SK-N-SH treated with all-trans-retinoic acid at 6 μM for 48 hours (cell line): ENCODE results near the gene PTPRO.

Experiments used
- ATAC-seq: fragments of 200-7000 bp; cut with Tn5 transposase; 3 replicates; pipeline ENCODE4 v1.9.1; 2020; ENCODE audit warnings: mild to moderate bottlenecking, moderate library complexity
- ARNTL ChIP-seq: fragments of 450-650 bp; formaldehyde crosslinking; IDR thresholded peaks from 2 replicates; pipeline ENCODE4 v1.5.0; 2020; ENCODE audit warnings: low read depth, mild to moderate bottlenecking, moderate library complexity, borderline replicate concordance
- BACH2 ChIP-seq: fragments of 250-450 bp; sonication (Bioruptor Pico); IDR thresholded peaks from 2 replicates; pipeline ENCODE4 v1.9.0; 2021; ENCODE audit warnings: mild to moderate bottlenecking, borderline replicate concordance
- CSDC2 ChIP-seq: fragments of 250-450 bp; sonication (Bioruptor Pico); IDR thresholded peaks from 2 replicates; pipeline ENCODE4 v1.5.0; 2020; ENCODE audit warnings: mild to moderate bottlenecking, moderate library complexity
- ESRRG ChIP-seq: fragments of 250-450 bp; sonication (Bioruptor Pico); IDR thresholded peaks from 2 replicates; pipeline ENCODE4 v1.6.1; 2021; ENCODE audit warnings: mild to moderate bottlenecking
- GLIS3 ChIP-seq: fragments of 250-450 bp; sonication (Bioruptor Pico); IDR thresholded peaks from 2 replicates; pipeline ENCODE4 v1.5.0; 2020; ENCODE audit warnings: mild to moderate bottlenecking, moderate library complexity
- ISL1 ChIP-seq: fragments of 250-450 bp; sonication (Bioruptor Pico); IDR thresholded peaks from 2 replicates; pipeline ENCODE4 v2.1.2; 2022; ENCODE audit warnings: mild to moderate bottlenecking, moderate library complexity
- OSR1 ChIP-seq: fragments of 250-450 bp; sonication (Bioruptor Pico); IDR thresholded peaks from 2 replicates; pipeline ENCODE4 v1.8.0; 2022; ENCODE audit warnings: moderate library complexity, mild to moderate bottlenecking, inconsistent platforms
- PPARA ChIP-seq: fragments of 250-450 bp; sonication (Bioruptor Pico); IDR thresholded peaks from 2 replicates; pipeline ENCODE4 v1.5.0; 2020; ENCODE audit warnings: mild to moderate bottlenecking, borderline replicate concordance
- RARB ChIP-seq: fragments of 250-450 bp; sonication (Bioruptor Pico); IDR thresholded peaks from 2 replicates; pipeline ENCODE4 v1.8.0; 2021; ENCODE audit warnings: mild to moderate bottlenecking, moderate library complexity
- SNAI2 ChIP-seq: fragments of 250-450 bp; sonication (Bioruptor Pico); IDR thresholded peaks from 2 replicates; pipeline ENCODE4 v1.5.0; 2020; ENCODE audit warnings: mild to moderate bottlenecking, moderate library complexity
- TCF4 ChIP-seq: fragments of 250-450 bp; sonication (Bioruptor Pico); IDR thresholded peaks from 2 replicates; pipeline ENCODE4 v1.8.0; 2021; ENCODE audit warnings: mild to moderate bottlenecking, moderate library complexity, borderline replicate concordance
- ZC3H10 ChIP-seq: fragments of 250-450 bp; sonication (Bioruptor Pico); IDR thresholded peaks from 2 replicates; pipeline ENCODE4 v1.5.1; 2021; ENCODE audit warnings: mild to moderate bottlenecking, moderate library complexity
- ZFP3 ChIP-seq: fragments of 250-450 bp; sonication (Bioruptor Pico); IDR thresholded peaks from 2 replicates; pipeline ENCODE4 v1.5.0; 2020; ENCODE audit warnings: mild to moderate bottlenecking, moderate library complexity
- ZFP30 ChIP-seq: fragments of 450-650 bp; formaldehyde crosslinking; IDR thresholded peaks from 2 replicates; pipeline ENCODE4 v1.5.0; 2022; ENCODE audit warnings: mild to moderate bottlenecking, moderate library complexity
- ZNF565 ChIP-seq: fragments of 450-650 bp; formaldehyde crosslinking; conservative IDR thresholded peaks from 2 replicates; pipeline ENCODE4 v1.5.0; 2020; ENCODE audit warnings: low read depth, mild to moderate bottlenecking, moderate library complexity
- ZNF70 ChIP-seq: fragments of 450-650 bp; formaldehyde crosslinking; IDR thresholded peaks from 2 replicates; pipeline ENCODE4 v1.5.0; 2020; ENCODE audit warnings: mild to moderate bottlenecking, moderate library complexity
- ZNF8 ChIP-seq: fragments of 450-650 bp; formaldehyde crosslinking; IDR thresholded peaks from 2 replicates; pipeline ENCODE4 v1.5.0; 2020; ENCODE audit warnings: mild to moderate bottlenecking, moderate library complexity
- TF ChIP-seq, protein P1 (sequence below): fragments of 250-450 bp; sonication (Bioruptor Pico); IDR thresholded peaks from 2 replicates; pipeline ENCODE4 v1.8.0; 2021; ENCODE audit warnings: low read depth, mild to moderate bottlenecking, moderate library complexity, borderline replicate concordance
- TF ChIP-seq, protein P2 (sequence below): fragments of 250-450 bp; sonication (Bioruptor Pico); IDR thresholded peaks from 2 replicates; pipeline ENCODE4 v1.5.1; 2020; ENCODE audit warnings: low read depth, mild to moderate bottlenecking, moderate library complexity
- TF ChIP-seq, protein P3 (sequence below): fragments of 250-450 bp; sonication (Bioruptor Pico); IDR thresholded peaks from 2 replicates; pipeline ENCODE4 v1.8.0; 2020; ENCODE audit warnings: mild to moderate bottlenecking, moderate library complexity, borderline replicate concordance
- TF ChIP-seq, protein P4 (sequence below): fragments of 250-450 bp; sonication (Bioruptor Pico); IDR thresholded peaks from 2 replicates; pipeline ENCODE4 v1.5.1; 2021; ENCODE audit warnings: mild to moderate bottlenecking, moderate library complexity
- TF ChIP-seq, protein P5 (sequence below): fragments of 250-450 bp; sonication (Bioruptor Pico); IDR thresholded peaks from 2 replicates; pipeline ENCODE4 v1.5.0; 2020; ENCODE audit warnings: mild to moderate bottlenecking, moderate library complexity

Gene PTPRO

DNA sequence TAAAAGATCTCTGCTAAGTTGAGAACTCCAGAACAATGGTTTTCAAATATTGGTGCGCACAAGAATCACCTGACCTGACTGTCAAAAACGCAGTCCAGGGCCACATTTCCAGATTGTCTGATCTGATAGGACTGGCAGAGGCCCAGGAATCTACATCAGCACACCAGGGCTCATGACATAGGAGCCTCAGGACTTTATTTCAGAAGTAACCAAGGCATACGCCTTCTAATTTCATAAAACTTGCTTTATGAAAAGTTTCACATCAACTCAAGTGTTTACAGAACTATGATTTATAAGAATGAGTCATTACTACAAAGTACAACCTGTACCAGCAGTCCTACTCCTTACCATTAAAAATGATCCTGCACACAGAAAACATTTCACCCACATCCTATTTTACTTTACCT is 47.7 kb upstream of the PTPRO start:
- TF ChIP-seq ARNTL (CRISPR knock-in tag), result no peak
- TF ChIP-seq CSDC2 (CRISPR knock-in tag), result no peak
- TF ChIP-seq ZFP30 (CRISPR knock-in tag), result no peak
- TF ChIP-seq SNAI2, result no peak
- no peak for TF ChIP-seq GLIS3 (CRISPR knock-in tag)
- TF ChIP-seq, protein P1, sequence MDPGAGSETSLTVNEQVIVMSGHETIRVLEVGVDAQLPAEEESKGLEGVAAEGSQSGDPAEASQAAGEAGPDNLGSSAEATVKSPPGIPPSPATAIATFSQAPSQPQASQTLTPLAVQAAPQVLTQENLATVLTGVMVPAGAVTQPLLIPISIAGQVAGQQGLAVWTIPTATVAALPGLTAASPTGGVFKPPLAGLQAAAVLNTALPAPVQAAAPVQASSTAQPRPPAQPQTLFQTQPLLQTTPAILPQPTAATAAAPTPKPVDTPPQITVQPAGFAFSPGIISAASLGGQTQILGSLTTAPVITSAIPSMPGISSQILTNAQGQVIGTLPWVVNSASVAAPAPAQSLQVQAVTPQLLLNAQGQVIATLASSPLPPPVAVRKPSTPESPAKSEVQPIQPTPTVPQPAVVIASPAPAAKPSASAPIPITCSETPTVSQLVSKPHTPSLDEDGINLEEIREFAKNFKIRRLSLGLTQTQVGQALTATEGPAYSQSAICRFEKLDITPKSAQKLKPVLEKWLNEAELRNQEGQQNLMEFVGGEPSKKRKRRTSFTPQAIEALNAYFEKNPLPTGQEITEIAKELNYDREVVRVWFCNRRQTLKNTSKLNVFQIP (CRISPR knock-in tag), result no peak
- TF ChIP-seq PPARA (CRISPR knock-in tag), result no peak
- no peak for TF ChIP-seq ZFP3 (CRISPR knock-in tag)
- no peak for TF ChIP-seq TCF4 (CRISPR knock-in tag)
- no peak for TF ChIP-seq ZNF8 (CRISPR knock-in tag)
- no peak for TF ChIP-seq BACH2 (CRISPR knock-in tag)
- TF ChIP-seq ZNF70, result no peak
- TF ChIP-seq, protein P2, sequence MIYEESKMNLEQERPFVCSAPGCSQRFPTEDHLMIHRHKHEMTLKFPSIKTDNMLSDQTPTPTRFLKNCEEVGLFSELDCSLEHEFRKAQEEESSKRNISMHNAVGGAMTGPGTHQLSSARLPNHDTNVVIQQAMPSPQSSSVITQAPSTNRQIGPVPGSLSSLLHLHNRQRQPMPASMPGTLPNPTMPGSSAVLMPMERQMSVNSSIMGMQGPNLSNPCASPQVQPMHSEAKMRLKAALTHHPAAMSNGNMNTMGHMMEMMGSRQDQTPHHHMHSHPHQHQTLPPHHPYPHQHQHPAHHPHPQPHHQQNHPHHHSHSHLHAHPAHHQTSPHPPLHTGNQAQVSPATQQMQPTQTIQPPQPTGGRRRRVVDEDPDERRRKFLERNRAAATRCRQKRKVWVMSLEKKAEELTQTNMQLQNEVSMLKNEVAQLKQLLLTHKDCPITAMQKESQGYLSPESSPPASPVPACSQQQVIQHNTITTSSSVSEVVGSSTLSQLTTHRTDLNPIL, result no peak
- TF ChIP-seq RARB, result no peak
- TF ChIP-seq OSR1 (CRISPR knock-in tag), result no peak
- no peak for TF ChIP-seq ZNF565 (CRISPR knock-in tag)
- TF ChIP-seq, protein P3, sequence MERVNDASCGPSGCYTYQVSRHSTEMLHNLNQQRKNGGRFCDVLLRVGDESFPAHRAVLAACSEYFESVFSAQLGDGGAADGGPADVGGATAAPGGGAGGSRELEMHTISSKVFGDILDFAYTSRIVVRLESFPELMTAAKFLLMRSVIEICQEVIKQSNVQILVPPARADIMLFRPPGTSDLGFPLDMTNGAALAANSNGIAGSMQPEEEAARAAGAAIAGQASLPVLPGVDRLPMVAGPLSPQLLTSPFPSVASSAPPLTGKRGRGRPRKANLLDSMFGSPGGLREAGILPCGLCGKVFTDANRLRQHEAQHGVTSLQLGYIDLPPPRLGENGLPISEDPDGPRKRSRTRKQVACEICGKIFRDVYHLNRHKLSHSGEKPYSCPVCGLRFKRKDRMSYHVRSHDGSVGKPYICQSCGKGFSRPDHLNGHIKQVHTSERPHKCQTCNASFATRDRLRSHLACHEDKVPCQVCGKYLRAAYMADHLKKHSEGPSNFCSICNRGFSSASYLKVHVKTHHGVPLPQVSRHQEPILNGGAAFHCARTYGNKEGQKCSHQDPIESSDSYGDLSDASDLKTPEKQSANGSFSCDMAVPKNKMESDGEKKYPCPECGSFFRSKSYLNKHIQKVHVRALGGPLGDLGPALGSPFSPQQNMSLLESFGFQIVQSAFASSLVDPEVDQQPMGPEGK, result no peak
- TF ChIP-seq ESRRG, result no peak
- TF ChIP-seq, protein P4, sequence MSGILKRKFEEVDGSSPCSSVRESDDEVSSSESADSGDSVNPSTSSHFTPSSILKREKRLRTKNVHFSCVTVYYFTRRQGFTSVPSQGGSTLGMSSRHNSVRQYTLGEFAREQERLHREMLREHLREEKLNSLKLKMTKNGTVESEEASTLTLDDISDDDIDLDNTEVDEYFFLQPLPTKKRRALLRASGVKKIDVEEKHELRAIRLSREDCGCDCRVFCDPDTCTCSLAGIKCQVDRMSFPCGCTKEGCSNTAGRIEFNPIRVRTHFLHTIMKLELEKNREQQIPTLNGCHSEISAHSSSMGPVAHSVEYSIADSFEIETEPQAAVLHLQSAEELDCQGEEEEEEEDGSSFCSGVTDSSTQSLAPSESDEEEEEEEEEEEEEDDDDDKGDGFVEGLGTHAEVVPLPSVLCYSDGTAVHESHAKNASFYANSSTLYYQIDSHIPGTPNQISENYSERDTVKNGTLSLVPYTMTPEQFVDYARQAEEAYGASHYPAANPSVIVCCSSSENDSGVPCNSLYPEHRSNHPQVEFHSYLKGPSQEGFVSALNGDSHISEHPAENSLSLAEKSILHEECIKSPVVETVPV (CRISPR knock-in tag), result no peak
- TF ChIP-seq, all 23 proteins: peak for 0
- ATAC-seq, result no peak

DNA sequence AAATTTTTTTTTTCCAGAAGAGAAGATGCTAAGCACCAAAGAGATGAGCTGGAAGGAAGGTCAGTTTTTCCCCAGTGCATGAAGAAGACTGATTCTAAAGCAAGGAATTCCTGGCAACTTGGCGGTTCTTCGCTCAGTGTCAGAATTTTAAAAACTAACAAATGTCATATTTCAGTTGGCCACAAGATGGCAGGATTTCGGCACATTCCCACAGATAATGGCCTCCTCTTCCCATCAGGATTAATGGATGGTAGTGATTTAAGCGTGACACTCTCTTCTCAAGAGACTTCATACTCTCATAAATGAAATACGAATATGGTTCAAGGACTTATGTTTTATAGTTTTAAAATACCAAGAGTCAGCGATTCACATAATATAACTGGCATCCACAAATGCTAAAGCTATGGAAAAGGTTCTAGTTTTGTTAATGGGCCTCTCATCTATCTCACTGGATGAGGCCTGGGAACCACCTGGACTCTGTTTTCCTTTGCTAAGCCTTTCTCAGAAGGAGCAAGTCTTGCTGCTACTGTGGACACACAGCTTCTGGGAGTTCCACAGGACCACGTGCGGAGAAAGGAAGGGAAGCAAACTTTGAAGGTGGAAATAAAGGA is 46.1 kb upstream of the PTPRO start:
- ATAC-seq, result 0 out of 3 replicates have a peak, but pooled peaks have one; percentile 4
- TF ChIP-seq BACH2 (CRISPR knock-in tag), result no peak
- no peak for TF ChIP-seq PPARA (CRISPR knock-in tag)
- TF ChIP-seq ARNTL (CRISPR knock-in tag), result no peak
- TF ChIP-seq ESRRG, result no peak
- no peak for TF ChIP-seq OSR1 (CRISPR knock-in tag)

DNA sequence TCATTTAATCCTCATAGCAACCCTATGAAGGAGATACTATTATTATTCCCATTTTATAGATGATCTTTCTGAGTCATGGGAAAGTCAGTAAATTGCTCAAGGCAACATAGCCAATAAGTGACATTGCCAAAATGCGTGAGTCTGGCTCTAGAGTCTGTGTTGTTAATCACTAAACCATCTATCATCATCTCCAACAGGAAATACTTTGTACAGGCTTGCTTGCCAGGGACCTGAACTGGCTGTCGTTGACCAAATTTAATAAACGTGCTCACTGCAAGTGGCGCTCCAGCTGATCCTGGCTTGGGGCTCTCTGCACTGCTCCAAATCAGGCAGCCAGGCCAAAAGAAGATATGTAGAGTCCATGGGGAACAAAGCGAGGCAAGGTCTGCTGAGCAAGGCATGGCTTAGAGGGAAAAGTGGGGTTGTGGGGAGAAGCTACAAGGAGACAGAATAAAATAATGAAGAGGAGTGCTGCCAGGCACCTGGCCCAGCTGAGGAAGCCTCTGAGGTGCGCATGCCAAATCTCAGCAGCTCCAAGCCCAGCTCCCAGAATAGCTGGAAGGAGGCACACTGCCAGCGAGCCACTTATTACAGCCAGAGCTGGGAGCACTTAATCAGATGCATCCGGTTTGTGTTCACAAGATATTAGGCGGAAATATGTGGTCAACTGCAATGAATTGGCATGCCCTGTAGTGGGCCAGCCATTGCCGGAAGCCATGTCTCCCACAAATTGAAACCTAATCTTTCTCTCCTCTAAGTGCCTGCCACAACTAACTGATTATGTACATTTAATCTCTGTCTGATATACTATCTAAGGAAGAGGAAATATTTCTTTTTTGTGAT is 43.3 kb upstream of the PTPRO start:
- peak; percentile 94 for ATAC-seq
- peak; percentile 62; the same call in 1 of the 2 replicates for TF ChIP-seq ZNF8 (CRISPR knock-in tag)
- no peak for TF ChIP-seq ZFP30 (CRISPR knock-in tag)
- TF ChIP-seq, protein P2, result peak; percentile 56; the same call in 1 of the 2 replicates
- peak; percentile 99 for TF ChIP-seq ISL1 (CRISPR knock-in tag)
- TF ChIP-seq ZNF565 (CRISPR knock-in tag), result peak; percentile 33; the same call in 1 of the 2 replicates
- TF ChIP-seq ZFP3 (CRISPR knock-in tag), result 0 out of 2 replicates have a peak, but pooled peaks have one; percentile 25
- no peak for TF ChIP-seq OSR1 (CRISPR knock-in tag)
- TF ChIP-seq CSDC2 (CRISPR knock-in tag), result no peak
- peak; percentile 69; the same call in 1 of the 2 replicates for TF ChIP-seq TCF4 (CRISPR knock-in tag)
- no peak for TF ChIP-seq BACH2 (CRISPR knock-in tag)
- TF ChIP-seq SNAI2, result 0 out of 2 replicates have a peak, but pooled peaks have one; percentile 21
- TF ChIP-seq ZC3H10, result peak; percentile 87
- no peak for TF ChIP-seq ESRRG
- peak; percentile 97; the same call in 1 of the 2 replicates for TF ChIP-seq GLIS3 (CRISPR knock-in tag)
- TF ChIP-seq, protein P5, sequence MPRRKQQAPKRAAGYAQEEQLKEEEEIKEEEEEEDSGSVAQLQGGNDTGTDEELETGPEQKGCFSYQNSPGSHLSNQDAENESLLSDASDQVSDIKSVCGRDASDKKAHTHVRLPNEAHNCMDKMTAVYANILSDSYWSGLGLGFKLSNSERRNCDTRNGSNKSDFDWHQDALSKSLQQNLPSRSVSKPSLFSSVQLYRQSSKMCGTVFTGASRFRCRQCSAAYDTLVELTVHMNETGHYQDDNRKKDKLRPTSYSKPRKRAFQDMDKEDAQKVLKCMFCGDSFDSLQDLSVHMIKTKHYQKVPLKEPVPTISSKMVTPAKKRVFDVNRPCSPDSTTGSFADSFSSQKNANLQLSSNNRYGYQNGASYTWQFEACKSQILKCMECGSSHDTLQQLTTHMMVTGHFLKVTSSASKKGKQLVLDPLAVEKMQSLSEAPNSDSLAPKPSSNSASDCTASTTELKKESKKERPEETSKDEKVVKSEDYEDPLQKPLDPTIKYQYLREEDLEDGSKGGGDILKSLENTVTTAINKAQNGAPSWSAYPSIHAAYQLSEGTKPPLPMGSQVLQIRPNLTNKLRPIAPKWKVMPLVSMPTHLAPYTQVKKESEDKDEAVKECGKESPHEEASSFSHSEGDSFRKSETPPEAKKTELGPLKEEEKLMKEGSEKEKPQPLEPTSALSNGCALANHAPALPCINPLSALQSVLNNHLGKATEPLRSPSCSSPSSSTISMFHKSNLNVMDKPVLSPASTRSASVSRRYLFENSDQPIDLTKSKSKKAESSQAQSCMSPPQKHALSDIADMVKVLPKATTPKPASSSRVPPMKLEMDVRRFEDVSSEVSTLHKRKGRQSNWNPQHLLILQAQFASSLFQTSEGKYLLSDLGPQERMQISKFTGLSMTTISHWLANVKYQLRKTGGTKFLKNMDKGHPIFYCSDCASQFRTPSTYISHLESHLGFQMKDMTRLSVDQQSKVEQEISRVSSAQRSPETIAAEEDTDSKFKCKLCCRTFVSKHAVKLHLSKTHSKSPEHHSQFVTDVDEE (CRISPR knock-in tag), result peak; percentile 91
- TF ChIP-seq ARNTL (CRISPR knock-in tag), result no peak
- TF ChIP-seq RARB, result peak; percentile 42; the same call in 1 of the 2 replicates
- no peak for TF ChIP-seq PPARA (CRISPR knock-in tag)
